BJ (cell line): ENCODE measurements around the gene TPPP. TPM values are rescaled to one million over a fixed set of nuclear protein-coding genes. Genes with fewer than 3 reads are reported as not detected.
"Not testable (repeated sequence)": the region's sequence is repeated elsewhere in the genome, so short reads cannot be mapped to it uniquely, and the experiment has no call there.

ENCODE experiments used
- CTCF ChIA-PET: fragments of 350-600 bp; formaldehyde crosslinking; extraction: SDS; loops from one replicate; lab custom pipeline; 2021; ENCODE audit warnings: antibody characterized with exemption, inconsistent platforms; lab: Yijun Ruan, JAX
- POLR2A ChIA-PET: fragments of 300-600 bp; sonication (Branson Sonifier 250); formaldehyde crosslinking; extraction: SDS; loops from one replicate; lab custom pipeline; 2021; ENCODE audit warnings: antibody characterized with exemption; lab: Charles Lee
- DNase-seq: peaks from one replicate; pipeline ENCODE4 v3.0.0-alpha.2; 2011; ENCODE audit warnings: low read depth
- H3K27me3 ChIP-seq: 2 replicates; pipeline ENCODE4 v1.6.0; 2011; ENCODE audit warnings: low read length; ENCODE audit not compliant: control insufficient read depth, insufficient read depth
- H3K36me3 ChIP-seq: 2 replicates; pipeline ENCODE4 v1.5.1; 2011; ENCODE audit warnings: low read length; ENCODE audit not compliant: control insufficient read depth, insufficient read depth
- H3K4me3 ChIP-seq: 2 replicates; pipeline ENCODE4 v1.5.1; 2011; ENCODE audit warnings: low read depth, mild to moderate bottlenecking, control low read depth, low read length
- CTCF ChIP-seq: IDR thresholded peaks from 2 replicates; pipeline ENCODE4 v1.5.1; 2011; ENCODE audit warnings: low read depth, mild to moderate bottlenecking, control low read depth, inconsistent platforms, low read length, moderate library complexity; ENCODE audit not compliant: insufficient read depth
- polyA plus RNA-seq: library from polyadenylated mRNA; depleted of rRNA; stranded (reverse); fragments of >200 nt; gene quantifications from 2 replicates; pipeline ENCODE4 v1.2.3, GENCODE V29; 2011

TPPP gene
- polyA plus RNA-seq, 1 experiment: 0.09 TPM

DNA sequence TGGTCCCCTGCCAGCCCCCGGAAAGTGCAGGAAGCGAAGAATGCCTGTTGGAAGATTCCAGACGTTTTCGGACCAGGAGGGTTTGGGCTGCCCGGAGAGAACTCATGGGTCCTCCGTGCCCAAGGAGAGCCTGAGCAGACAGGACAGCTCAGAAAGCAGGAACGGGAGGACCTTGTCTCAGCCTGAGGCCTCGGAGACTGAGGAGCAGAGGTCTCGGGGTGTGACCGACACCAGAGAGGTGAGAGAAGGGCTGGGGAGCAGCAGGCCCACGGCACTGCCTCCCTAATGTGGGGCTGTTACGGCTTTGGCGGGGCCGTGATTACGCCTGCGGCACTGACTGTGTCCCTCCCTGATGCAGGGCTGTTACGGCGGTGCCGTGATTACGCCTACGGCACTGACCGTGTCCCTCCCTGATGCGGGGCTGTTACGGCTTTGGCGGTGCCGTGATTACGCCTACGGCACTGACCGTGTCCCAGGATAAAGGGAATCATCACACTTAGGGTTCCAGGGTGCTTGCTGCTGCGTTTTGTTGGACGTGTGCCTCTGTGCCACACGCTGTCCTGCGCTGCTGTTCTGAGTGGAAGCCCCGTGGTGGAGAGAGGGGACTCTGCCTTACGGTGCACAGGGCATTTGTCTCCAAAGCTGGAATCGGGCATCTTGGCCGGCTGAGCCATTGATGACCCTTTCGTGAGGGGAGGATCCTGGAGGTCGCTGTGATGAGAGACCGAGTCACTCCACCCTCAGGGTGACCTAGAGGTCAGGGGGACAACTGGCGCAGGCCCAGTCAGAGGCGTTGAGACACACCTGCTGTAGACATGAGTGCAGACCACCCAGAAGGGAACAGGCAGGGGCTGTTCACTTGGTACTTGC, 55.3 kb downstream of the TPPP start:
- ChIA-PET POLR2A (no interaction called here), CTCF (no interaction called here)
- Histone ChIP-seq H3K36me3 (peaks cover 10% of the 10 kb centered on the region), H3K4me3 (no peak overlapping the region), H3K27me3 (no peaks in the 10 kb centered on the region)
- no peak for DNase-seq
- TF ChIP-seq CTCF: no peak

GRCh38 chr5:636951-637350, 56.2 kb downstream of the TPPP start:
- no peaks in the 10 kb centered on the region for H3K27me3 ChIP-seq
- no peak overlapping the region for H3K4me3 ChIP-seq
- peaks cover 8% of the 10 kb centered on the region for H3K36me3 ChIP-seq
- no peak for DNase-seq
- ChIA-PET CTCF (no interaction called here), POLR2A (no interaction called here)
- TF ChIP-seq CTCF: no peak

GRCh38 chr5:635306-636055, 57.7 kb downstream of the TPPP start:
- H3K27me3 ChIP-seq: no peaks in the 10 kb centered on the region
- TF ChIP-seq CTCF: no peak
- ChIA-PET CTCF (interaction anchor here (1.1 to 1.8 kb wide), 3 partner anchors 10 to 319 kb away, joined by 3 to 6 read pairs (median 3); no protein-coding TSS in a partner anchor), POLR2A (no interaction called here)
- H3K36me3 ChIP-seq: peaks cover 7% of the 10 kb centered on the region
- DNase-seq: no peak
- H3K4me3 ChIP-seq: no peak overlapping the region

GRCh38 chr5:634191-634590, 59.0 kb downstream of the TPPP start:
- Histone ChIP-seq H3K27me3 (no peaks in the 10 kb centered on the region), H3K4me3 (no peak overlapping the region), H3K36me3 (peaks cover 6% of the 10 kb centered on the region)
- CTCF ChIA-PET: interaction anchor here (1.1 kb wide), 1 partner anchor 9 kb away, joined by 3 read pairs; no protein-coding TSS in a partner anchor
- no peak for TF ChIP-seq CTCF
- POLR2A ChIA-PET: no interaction called here
- DNase-seq: no peak

DNA sequence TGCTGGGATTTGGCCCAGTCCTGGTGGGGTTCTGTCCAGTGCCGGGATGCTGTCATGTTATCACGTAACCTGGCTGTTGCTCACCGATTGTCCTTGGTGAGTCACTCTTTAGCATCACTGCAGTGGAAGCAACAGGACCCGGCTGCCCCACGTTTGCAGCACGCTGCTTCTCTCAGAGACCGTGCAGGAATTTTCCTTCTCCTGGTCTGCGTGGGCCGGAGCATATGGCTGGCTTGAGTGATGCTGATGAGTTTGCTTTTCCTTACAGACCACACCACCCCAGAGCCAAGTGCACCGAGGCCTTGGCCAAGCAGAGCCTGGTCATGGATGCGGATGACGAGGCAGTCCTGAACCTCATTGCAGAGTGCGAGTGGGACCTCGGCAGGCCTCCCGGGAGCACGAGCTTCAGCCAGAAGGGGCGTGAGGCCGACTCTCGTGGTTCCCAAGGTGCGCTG, 59.6 kb downstream of the TPPP start:
- POLR2A ChIA-PET: no interaction called here

GRCh38 chr5:628351-629205, 64.6 kb downstream of the TPPP start:
- H3K4me3 ChIP-seq, CTCF ChIA-PET, H3K27me3 ChIP-seq, POLR2A ChIA-PET, H3K36me3 ChIP-seq, DNase-seq: not testable (repeated sequence)

More for the DNA sequence above, 59.6 kb downstream of the TPPP start:
- CTCF ChIA-PET: no interaction called here
- TF ChIP-seq CTCF: no peak
- Histone ChIP-seq H3K27me3 (no peaks in the 10 kb centered on the region), H3K4me3 (no peak overlapping the region), H3K36me3 (peaks cover 4% of the 10 kb centered on the region)
- no peak for DNase-seq
